Nephron progenitor cell (in vitro differentiated cells): Measurements from ENCODE around the gene SLC35B4.
"Not testable (repeated sequence)": the region's sequence is repeated elsewhere in the genome, so short reads cannot be mapped to it uniquely, and the experiment has no call there.

Experiments used
- DNase-seq: peaks from one replicate; pipeline ENCODE4 v3.0.0; 2021
- H3K27ac Mint-ChIP-seq: 2 replicates; pipeline ENCODE4 v1.8.0; 2021; ENCODE audit warnings: mild to moderate bottlenecking, moderate library complexity, mixed read lengths
- H3K27me3 Mint-ChIP-seq: 2 replicates; pipeline ENCODE4 v1.8.0; 2021; ENCODE audit warnings: mild to moderate bottlenecking, low read depth, mixed read lengths; ENCODE audit not compliant: poor library complexity
- H3K36me3 Mint-ChIP-seq: 2 replicates; pipeline ENCODE4 v1.8.0; 2021; ENCODE audit warnings: low read depth, mixed read lengths
- H3K4me1 Mint-ChIP-seq: 2 replicates; pipeline ENCODE4 v1.8.0; 2021; ENCODE audit warnings: mixed read lengths
- H3K4me3 Mint-ChIP-seq: 2 replicates; pipeline ENCODE4 v1.8.0; 2021; ENCODE audit warnings: mild to moderate bottlenecking, moderate library complexity, mixed read lengths
- H3K9me3 Mint-ChIP-seq: 2 replicates; pipeline ENCODE4 v1.8.0; 2021; ENCODE audit warnings: mild to moderate bottlenecking, moderate library complexity, mixed read lengths
- TF ChIP-seq, protein P1 (sequence below): fragments of 200-600 bp; sonication (generic); IDR thresholded peaks from 2 replicates; pipeline ENCODE4 v1.5.0; 2021; ENCODE audit warnings: antibody characterized with exemption

SLC35B4 gene

GRCh38 chr7:134297489-134297888, 19.2 kb downstream of the SLC35B4 start:
- H3K27ac Mint-ChIP-seq, result no peak overlapping the region
- no peak overlapping the region for H3K4me3 Mint-ChIP-seq
- H3K4me1 Mint-ChIP-seq, result no peaks in the 10 kb centered on the region
- peaks cover 4% of the 10 kb centered on the region for H3K9me3 Mint-ChIP-seq
- peaks cover 2% of the 10 kb centered on the region for H3K27me3 Mint-ChIP-seq
- DNase-seq, result no peak
- TF ChIP-seq, protein P1, sequence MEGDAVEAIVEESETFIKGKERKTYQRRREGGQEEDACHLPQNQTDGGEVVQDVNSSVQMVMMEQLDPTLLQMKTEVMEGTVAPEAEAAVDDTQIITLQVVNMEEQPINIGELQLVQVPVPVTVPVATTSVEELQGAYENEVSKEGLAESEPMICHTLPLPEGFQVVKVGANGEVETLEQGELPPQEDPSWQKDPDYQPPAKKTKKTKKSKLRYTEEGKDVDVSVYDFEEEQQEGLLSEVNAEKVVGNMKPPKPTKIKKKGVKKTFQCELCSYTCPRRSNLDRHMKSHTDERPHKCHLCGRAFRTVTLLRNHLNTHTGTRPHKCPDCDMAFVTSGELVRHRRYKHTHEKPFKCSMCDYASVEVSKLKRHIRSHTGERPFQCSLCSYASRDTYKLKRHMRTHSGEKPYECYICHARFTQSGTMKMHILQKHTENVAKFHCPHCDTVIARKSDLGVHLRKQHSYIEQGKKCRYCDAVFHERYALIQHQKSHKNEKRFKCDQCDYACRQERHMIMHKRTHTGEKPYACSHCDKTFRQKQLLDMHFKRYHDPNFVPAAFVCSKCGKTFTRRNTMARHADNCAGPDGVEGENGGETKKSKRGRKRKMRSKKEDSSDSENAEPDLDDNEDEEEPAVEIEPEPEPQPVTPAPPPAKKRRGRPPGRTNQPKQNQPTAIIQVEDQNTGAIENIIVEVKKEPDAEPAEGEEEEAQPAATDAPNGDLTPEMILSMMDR, result no peak
- peaks cover 68% of the 10 kb centered on the region for H3K36me3 Mint-ChIP-seq

GRCh38 chr7:134295982-134296381, 20.7 kb downstream of the SLC35B4 start:
- H3K27ac Mint-ChIP-seq, H3K9me3 Mint-ChIP-seq, H3K27me3 Mint-ChIP-seq, DNase-seq, H3K4me1 Mint-ChIP-seq, H3K4me3 Mint-ChIP-seq: not testable (repeated sequence)
- peaks cover 64% of the 10 kb centered on the region for H3K36me3 Mint-ChIP-seq

GRCh38 chr7:134293002-134293740, 23.6 kb downstream of the SLC35B4 start:
- H3K4me1 Mint-ChIP-seq, result peaks cover 13% of the 10 kb centered on the region
- TF ChIP-seq, protein P1, result no peak
- peak overlapping the region; percentile 74 for H3K27ac Mint-ChIP-seq

GRCh38 chr7:134290286-134290685, 26.4 kb downstream of the SLC35B4 start:
- H3K27ac Mint-ChIP-seq, result peak overlapping the region; percentile 13
- DNase-seq, result no peak
- H3K27me3 Mint-ChIP-seq, result peaks cover 2% of the 10 kb centered on the region
- TF ChIP-seq, protein P1, result no peak
- peaks cover 28% of the 10 kb centered on the region for H3K36me3 Mint-ChIP-seq
- peaks cover 18% of the 10 kb centered on the region for H3K4me1 Mint-ChIP-seq
- no peak overlapping the region for H3K4me3 Mint-ChIP-seq
- H3K9me3 Mint-ChIP-seq, result no peaks in the 10 kb centered on the region

More at GRCh38 chr7:134293002-134293740, 23.6 kb downstream of the SLC35B4 start:
- no peak overlapping the region for H3K4me3 Mint-ChIP-seq
- peaks cover 51% of the 10 kb centered on the region for H3K36me3 Mint-ChIP-seq
- DNase-seq, result no peak
- peaks cover 2% of the 10 kb centered on the region for H3K27me3 Mint-ChIP-seq
- H3K9me3 Mint-ChIP-seq, result peaks cover 4% of the 10 kb centered on the region

- H3K4me3 Mint-ChIP-seq, result no peak overlapping the region
- H3K9me3 Mint-ChIP-seq, result no peaks in the 10 kb centered on the region
- H3K4me1 Mint-ChIP-seq, result peaks cover 18% of the 10 kb centered on the region
- TF ChIP-seq, protein P1, result no peak
- no peak overlapping the region for H3K27ac Mint-ChIP-seq
- peaks cover 2% of the 10 kb centered on the region for H3K27me3 Mint-ChIP-seq
- DNase-seq, result no peak
- peaks cover 23% of the 10 kb centered on the region for H3K36me3 Mint-ChIP-seq
Measured at GRCh38 chr7:134289841-134290240, 26.9 kb downstream of the SLC35B4 start.

DNA sequence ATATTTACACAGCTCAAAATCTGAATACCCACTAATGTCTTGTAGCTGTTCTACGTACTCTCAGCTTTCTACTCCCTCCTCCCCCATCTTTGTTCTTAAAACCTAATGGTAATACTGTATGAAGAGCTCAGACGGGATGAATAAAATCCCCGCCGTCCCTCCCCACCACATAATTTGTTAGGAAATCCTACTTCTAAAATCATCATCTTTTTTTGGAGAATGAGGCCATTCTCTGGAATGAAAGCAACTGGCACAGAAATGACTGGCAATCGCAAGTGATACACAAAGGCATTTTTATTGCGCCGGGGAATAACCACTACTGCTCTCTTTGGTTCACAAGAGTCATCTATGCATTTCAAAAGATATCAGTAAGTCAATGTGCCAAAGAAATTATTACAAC, 27.3 kb downstream of the SLC35B4 start:
- TF ChIP-seq, protein P1, result no peak
- H3K4me3 Mint-ChIP-seq, result no peak overlapping the region
- peaks cover 2% of the 10 kb centered on the region for H3K27me3 Mint-ChIP-seq
- H3K36me3 Mint-ChIP-seq, result peaks cover 19% of the 10 kb centered on the region
- H3K27ac Mint-ChIP-seq, result peak overlapping the region; percentile 57
- H3K9me3 Mint-ChIP-seq, result no peaks in the 10 kb centered on the region
- no peak for DNase-seq
- H3K4me1 Mint-ChIP-seq, result peaks cover 18% of the 10 kb centered on the region
